HG02588 (cell line): ENCODE data around the gene LOXL3.
"Not testable (repeated sequence)": the region's sequence is repeated elsewhere in the genome, so short reads cannot be mapped to it uniquely, and the experiment has no call there.

Source experiments
- ATAC-seq: cut with Tn5 transposase; IDR thresholded peaks from one replicate; pipeline ENCODE4 v1.9.1; 2021; ENCODE audit warnings: mild to moderate bottlenecking, moderate library complexity; ENCODE audit not compliant: unreplicated experiment

LOXL3 gene

GRCh38 chr2:74575320-74575719 is 21.6 kb upstream of the LOXL3 start:
- no peak for ATAC-seq

- peak; percentile 37 for ATAC-seq
Measured at GRCh38 chr2:74573747-74574562, 20.2 kb upstream of the LOXL3 start.

GRCh38 chr2:74572178-74572925 is 18.6 kb upstream of the LOXL3 start:
- no peak for ATAC-seq

- ATAC-seq = peak; percentile 71
Measured at GRCh38 chr2:74571058-74571457, 17.3 kb upstream of the LOXL3 start.

- ATAC-seq = no peak
Measured at GRCh38 chr2:74569686-74570085, 15.9 kb upstream of the LOXL3 start.

- ATAC-seq = no peak
Measured at GRCh38 chr2:74567881-74568280, 14.1 kb upstream of the LOXL3 start.

- ATAC-seq = no peak
Measured at GRCh38 chr2:74566754-74567085, 13.0 kb upstream of the LOXL3 start.

- no peak for ATAC-seq
Measured at GRCh38 chr2:74566076-74566753, 12.5 kb upstream of the LOXL3 start.

- ATAC-seq = no peak
Measured at GRCh38 chr2:74564222-74564621, 10.5 kb upstream of the LOXL3 start.

GRCh38 chr2:74562126-74562775 is 8.5 kb upstream of the LOXL3 start:
- no peak for ATAC-seq

- ATAC-seq = not testable (repeated sequence)
Measured at GRCh38 chr2:74561022-74561421, 7.3 kb upstream of the LOXL3 start.

- no peak for ATAC-seq
Measured at GRCh38 chr2:74560591-74560990, 6.8 kb upstream of the LOXL3 start.

GRCh38 chr2:74559912-74560311 is 6.2 kb upstream of the LOXL3 start:
- no peak for ATAC-seq

- ATAC-seq = no peak
Measured at GRCh38 chr2:74558284-74559230, 4.8 kb upstream of the LOXL3 start.

- no peak for ATAC-seq
Measured at GRCh38 chr2:74556831-74557370, 3.2 kb upstream of the LOXL3 start.

GRCh38 chr2:74556159-74556558 is 2.4 kb upstream of the LOXL3 start:
- ATAC-seq = no peak

- ATAC-seq = no peak
Measured at GRCh38 chr2:74555610-74556103, 1.9 kb upstream of the LOXL3 start.

- ATAC-seq = peak; percentile 35
Measured at GRCh38 chr2:74554820-74555531, 1.2 kb upstream of the LOXL3 start.
